NOMO-1 treated with DMSO at 0.1 percent for 48 hours (cell line): ENCODE results near the gene ANKRD63.
A peak's percentile ranks its signal among the peaks of the same experiment; 100 is the strongest.

ENCODE experiments used
- DNase-seq: peaks from one replicate; lab custom pipeline; 2025; ENCODE audit not compliant: unreplicated experiment; lab: John Stamatoyannopoulos, UW

The ANKRD63 gene

DNA sequence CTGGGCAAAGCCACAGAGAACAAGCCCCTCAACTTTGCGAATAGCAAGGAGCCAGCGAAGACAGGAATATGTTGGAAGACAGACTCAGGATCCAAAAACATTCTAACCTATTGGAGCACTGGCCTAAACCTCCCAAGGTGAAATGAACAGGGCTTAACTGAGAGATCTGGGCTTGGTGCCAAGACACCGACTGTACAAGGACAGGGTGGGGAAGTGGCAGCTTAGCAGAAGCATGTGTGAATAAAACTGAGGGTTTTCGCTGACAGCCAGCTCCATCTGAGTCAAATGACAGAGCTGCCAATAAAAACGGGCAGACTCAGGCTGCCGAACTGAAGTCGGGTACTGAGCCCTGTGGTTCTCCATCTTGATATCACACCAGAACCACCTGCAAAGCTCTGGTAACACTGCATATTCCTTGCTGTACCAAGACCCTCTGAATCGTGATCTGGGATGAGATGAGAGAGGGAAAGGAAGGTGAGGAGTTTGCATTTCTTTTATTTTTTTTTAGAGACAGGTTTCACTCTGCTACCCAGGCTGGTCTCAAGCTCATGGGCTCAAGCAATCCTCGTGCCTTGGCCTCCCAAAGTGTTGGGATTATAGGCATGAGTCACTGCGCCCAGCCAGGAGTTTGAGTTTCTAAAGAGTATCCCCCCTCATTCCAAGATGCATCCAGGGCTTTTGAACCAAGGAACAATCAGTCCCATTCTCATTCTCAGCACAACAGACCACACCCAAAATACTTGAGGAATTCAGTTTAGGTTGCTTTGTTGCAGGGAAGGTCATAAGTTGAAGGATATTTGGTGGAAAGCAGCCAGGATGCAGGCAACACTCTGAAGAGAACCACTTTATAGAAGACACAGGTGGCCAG lies 30.9 kb upstream of the ANKRD63 start:
- peak; percentile 70 for DNase-seq

GRCh38 chr15:40312370-40313158 lies 29.7 kb upstream of the ANKRD63 start:
- no peak for DNase-seq

GRCh38 chr15:40310993-40311392 lies 28.1 kb upstream of the ANKRD63 start:
- no peak for DNase-seq

DNA sequence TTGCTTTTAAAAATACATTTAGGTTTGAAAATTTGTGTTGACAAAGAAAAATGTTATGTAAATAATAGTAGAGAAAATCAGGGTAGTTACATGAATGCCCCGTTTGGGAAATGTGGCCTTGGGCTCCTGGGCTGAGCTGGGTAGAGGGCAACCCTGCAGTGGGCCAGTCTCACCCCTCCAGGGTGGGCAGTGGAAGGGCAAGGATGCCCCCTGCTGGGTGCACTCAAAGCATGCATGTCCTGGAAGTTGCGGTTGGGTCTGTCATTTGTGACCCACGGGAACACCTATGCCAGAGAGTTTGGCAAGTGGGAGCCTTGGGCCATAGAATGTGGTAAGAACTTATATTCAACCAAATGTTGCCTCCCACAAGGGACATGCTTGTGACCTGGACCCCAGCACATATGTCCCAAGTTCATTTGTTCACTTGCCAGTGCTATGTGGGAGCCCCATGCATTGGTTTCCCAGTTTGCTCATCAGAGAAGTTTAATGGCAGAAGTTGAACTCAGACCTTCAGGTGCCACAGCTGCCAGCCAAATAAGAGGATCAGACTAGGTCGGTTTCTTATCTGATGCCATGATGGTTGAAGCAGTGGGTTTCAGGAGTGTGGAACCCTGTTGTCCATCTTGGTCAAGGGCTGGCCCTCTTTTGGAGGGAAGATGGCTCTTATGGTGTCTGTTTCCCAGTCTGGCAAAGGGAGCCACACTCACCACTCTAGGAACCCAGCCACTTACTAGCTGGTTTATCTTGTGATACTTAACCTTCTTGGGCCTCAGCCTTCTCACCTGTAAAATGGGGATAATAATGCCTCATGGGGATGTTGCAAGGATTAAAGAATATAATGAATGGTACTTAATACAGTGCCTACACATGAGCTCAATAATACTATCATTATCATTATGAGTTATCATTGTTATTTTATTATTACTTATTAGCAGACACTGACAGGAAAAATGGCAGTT lies 27.4 kb upstream of the ANKRD63 start:
- peak; percentile 47 for DNase-seq

- no peak for DNase-seq
Observed at GRCh38 chr15:40309344-40309862, 26.5 kb upstream of the ANKRD63 start.

DNA sequence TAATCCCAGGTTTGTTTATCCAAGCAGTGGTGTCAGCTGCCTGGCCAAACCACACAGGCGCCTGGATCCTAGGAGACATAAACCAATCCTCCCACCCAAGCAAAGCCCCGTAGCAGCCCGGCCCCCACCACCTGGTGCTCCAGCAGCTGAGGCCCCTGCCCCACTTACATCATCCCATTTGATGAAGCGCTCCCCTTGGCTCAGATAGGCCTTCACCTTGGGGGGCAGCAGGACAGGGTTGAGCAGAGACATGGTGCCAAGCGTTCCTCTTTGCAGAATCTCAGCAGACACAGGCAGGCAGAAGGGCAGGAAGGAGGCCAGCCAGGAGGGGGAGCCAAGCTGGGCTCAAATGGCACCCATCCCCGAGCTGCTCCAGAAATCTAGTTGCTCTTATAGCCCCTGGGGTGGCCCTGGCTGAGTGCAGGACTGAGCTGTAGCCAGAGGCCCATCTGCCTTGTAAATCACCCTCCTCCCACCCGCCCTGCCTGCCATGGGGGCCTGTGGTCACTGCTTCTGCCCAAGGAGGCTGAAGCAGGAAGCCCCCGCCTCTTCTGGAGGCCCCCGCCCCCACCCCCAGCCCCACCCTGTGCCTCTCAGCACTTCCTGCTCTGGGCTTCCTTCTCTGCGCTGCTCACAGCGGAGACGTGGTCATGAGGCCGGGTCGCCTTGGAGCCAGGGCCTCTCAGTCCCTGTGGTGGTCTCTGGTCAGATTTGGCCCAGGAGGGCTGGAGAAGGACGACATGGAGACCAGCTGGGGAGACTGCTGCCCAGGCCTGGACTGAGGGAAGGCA lies 24.8 kb upstream of the ANKRD63 start, which contains the start of gene PLCB2:
PLCB2 (minus strand) TSS at position 515 of the 791 bp plus-strand sequence; CDS start at position 252, 263 bp downstream.
- peak; percentile 83 for DNase-seq

GRCh38 chr15:40306908-40307307 lies 24.0 kb upstream of the ANKRD63 start:
- no peak for DNase-seq

DNA sequence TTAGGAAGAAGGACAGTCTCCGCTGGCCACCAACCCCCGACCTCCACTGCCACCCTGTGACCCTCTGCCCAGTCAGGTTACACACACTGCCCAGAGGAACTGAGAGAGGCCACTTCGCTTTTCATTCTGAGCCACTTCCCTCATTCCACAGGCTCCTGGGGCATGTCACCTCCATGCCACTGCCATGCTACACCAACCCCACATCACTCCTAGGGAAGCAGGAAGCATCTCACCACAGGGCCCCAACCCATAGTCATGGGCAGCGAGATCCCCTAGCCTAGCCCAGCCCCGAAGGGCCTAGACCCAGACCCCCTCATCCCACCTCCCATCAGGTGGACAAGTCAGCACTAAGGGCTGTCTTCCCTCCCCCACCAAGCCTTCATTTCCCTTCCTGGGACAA lies 23.5 kb upstream of the ANKRD63 start:
- peak; percentile 25 for DNase-seq

DNA sequence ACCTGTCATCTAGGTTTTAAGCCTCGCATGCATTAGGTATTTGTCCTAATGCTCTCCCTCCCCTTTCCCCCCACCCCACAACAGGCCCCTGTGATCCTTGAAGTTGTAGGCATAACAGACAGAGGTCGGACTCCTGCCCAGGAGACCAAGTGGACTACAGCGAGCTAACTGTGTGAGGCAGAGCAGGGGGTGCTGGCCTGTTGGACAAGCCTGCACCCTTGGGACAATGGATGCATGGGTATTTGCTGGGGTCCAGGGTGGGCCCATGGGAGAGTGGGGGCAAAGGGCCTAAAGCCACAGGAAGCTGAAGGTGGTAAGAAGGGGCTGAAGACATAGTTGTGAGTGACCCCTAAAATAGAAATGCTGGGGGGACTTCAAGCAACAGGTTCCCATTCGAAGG lies 22.4 kb upstream of the ANKRD63 start:
- no peak for DNase-seq

DNA sequence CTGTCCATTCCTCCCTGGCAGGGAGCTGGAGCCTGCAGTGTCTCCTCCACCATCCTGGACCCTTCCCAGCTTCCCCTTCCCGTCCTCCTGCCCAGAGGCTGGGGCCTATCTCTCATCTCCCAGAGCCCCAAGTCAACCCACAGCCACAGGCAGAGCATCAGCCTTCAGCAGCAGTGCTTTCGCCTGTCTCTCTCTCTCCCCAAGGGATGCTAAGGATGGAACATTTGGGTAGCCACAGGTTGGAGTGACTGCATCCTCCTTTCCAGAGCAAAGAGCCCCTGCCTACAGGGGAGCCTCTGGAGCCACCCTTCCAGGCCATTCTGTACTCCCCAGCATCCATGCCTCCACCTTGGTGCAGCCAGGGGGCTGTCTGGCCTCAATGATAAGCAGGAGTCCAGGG lies 20.7 kb upstream of the ANKRD63 start:
- DNase-seq = no peak

GRCh38 chr15:40302981-40303380 lies 20.1 kb upstream of the ANKRD63 start:
- no peak for DNase-seq

- no peak for DNase-seq
Observed at GRCh38 chr15:40302288-40302886, 19.5 kb upstream of the ANKRD63 start.

GRCh38 chr15:40301467-40302179 lies 18.8 kb upstream of the ANKRD63 start:
- no peak for DNase-seq

- DNase-seq = no peak
Observed at GRCh38 chr15:40300771-40301170, 17.9 kb upstream of the ANKRD63 start.

GRCh38 chr15:40300367-40300766 lies 17.5 kb upstream of the ANKRD63 start:
- no peak for DNase-seq

GRCh38 chr15:40298216-40298935 lies 15.5 kb upstream of the ANKRD63 start:
- no peak for DNase-seq

- DNase-seq = no peak
Observed at GRCh38 chr15:40297356-40297755, 14.5 kb upstream of the ANKRD63 start.

DNA sequence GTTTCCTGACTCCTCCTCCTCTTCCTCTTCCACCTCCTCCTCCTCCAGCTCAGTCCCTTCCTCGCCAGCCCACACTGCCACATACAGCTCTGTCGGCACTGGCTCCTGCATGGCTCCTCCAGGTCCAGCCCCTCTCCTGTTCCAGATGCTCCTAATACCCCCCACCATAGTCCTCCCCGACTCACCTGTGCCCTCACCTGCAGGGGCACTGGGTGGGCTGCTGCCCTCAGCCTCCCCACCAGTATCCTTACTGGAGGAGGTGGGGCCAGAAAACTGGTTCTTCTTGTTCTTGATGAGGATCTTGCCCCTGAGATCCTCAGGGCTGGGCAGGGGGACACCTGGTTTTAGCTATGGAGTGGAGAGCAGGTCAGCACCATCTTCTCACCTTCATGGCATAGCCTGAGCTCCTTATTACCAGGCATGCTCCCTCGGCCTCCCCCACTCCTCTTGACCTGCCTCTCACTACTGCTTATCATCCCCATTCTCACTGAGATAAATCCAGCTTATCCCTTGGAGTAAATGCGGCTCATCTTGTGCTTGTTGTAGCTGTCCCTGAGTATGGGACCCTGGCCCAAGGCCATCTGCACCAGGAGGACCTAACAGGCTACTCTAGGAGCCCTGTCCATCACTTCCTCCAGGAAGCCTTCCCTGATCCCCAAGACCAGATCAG lies 13.8 kb upstream of the ANKRD63 start:
- DNase-seq = no peak
